HG02885 (cell line): ENCODE measurements around the gene PPP1R1B.
"Not testable (repeated sequence)": the region's sequence is repeated elsewhere in the genome, so short reads cannot be mapped to it uniquely, and the experiment has no call there.

Source experiments
- ATAC-seq: cut with Tn5 transposase; IDR thresholded peaks from one replicate; pipeline ENCODE4 v1.9.1; 2021; ENCODE audit warnings: mild to moderate bottlenecking; ENCODE audit not compliant: unreplicated experiment, poor library complexity

PPP1R1B gene

GRCh38 chr17:39626171-39627046, at the start of gene PPP1R1B:
TSS of gene PPP1R1B (plus strand) at chr17:39626952. CDS start at chr17:39627393, 441 bp downstream.
- no peak for ATAC-seq

- ATAC-seq, result no peak
These were observed 48.5 kb upstream of the PPP1R1B start for GRCh38 chr17:39578272-39578671.

- ATAC-seq, result no peak
These were observed 47.3 kb upstream of the PPP1R1B start for GRCh38 chr17:39579318-39580081.

GRCh38 chr17:39580082-39580468, 46.7 kb upstream of the PPP1R1B start:
- no peak for ATAC-seq

GRCh38 chr17:39581071-39581758, 45.5 kb upstream of the PPP1R1B start:
- no peak for ATAC-seq

GRCh38 chr17:39581759-39582085, 45.0 kb upstream of the PPP1R1B start:
- ATAC-seq, result no peak

GRCh38 chr17:39582658-39583057, 44.1 kb upstream of the PPP1R1B start:
- no peak for ATAC-seq

GRCh38 chr17:39590180-39590579, 36.6 kb upstream of the PPP1R1B start:
- ATAC-seq, result not testable (repeated sequence)

- ATAC-seq, result no peak
These were observed 34.5 kb upstream of the PPP1R1B start for GRCh38 chr17:39591958-39592954.

GRCh38 chr17:39593371-39593770, 33.4 kb upstream of the PPP1R1B start:
- ATAC-seq, result no peak

- no peak for ATAC-seq
These were observed 31.5 kb upstream of the PPP1R1B start for GRCh38 chr17:39595294-39595693.

GRCh38 chr17:39595928-39596510, 30.7 kb upstream of the PPP1R1B start:
- ATAC-seq, result no peak

GRCh38 chr17:39596543-39597267, 30.0 kb upstream of the PPP1R1B start:
- ATAC-seq, result no peak

GRCh38 chr17:39597372-39598046, 29.2 kb upstream of the PPP1R1B start:
- no peak for ATAC-seq

GRCh38 chr17:39598047-39598481, 28.7 kb upstream of the PPP1R1B start:
- no peak for ATAC-seq

- no peak for ATAC-seq
These were observed 28.1 kb upstream of the PPP1R1B start for GRCh38 chr17:39598630-39599003.

GRCh38 chr17:39599004-39599664, 27.6 kb upstream of the PPP1R1B start:
- ATAC-seq, result no peak
